Ovary (tissue), 3 donors: ENCODE results near the gene MARK2.

Experiments
- CTCF ChIP-seq, 3 donors: fragments of 450-650 bp in 2 of 3; fragments of 200-600 bp in 1 of 3; IDR thresholded peaks; one replicate each; pipeline versions ENCODE4 v1.5.1 to v1.8.0; 2016 to 2022; ENCODE audit warnings: antibody characterized with exemption in 3 of 3, mild to moderate bottlenecking in 1 of 3
- POLR2A ChIP-seq: fragments of 450-650 bp; IDR thresholded peaks from one replicate; pipeline ENCODE4 v1.6.1; 2017; ENCODE audit warnings: antibody characterized with exemption, mild to moderate bottlenecking, moderate library complexity
- donor health status: DM: no; HTN: no; CAD: no.

DNA sequence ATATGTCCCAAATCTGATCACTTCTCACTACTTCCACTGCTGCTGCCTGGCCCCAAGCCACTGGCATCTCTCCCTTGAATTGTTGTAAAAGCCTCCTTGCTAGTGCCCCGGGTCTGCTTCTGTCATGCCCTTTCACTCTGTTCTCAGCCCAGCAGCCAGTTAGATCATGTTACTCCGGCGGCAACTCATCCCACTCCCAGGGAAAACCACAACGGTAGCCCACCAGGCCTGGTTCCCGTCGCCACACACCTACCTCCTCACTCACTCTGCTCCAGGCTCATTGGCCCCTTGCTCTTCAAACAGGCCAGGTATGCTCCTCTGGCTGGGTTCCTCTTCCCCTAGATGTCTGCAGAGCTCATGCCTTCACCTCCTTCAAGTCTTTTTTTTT lies 3.8 kb upstream of the MARK2 start:
- TF ChIP-seq POLR2A (no peak), CTCF (IDR thresholded peaks at IDR 0.05) (no peak)
